Endometrial microvascular endothelial cells (primary cell): ENCODE results near the gene IRX3. TPM values are rescaled to one million over a fixed set of nuclear protein-coding genes. Genes with fewer than 3 reads are reported as not detected.

ENCODE experiments used
- in situ Hi-C: cut with HindIII; loops from 2 replicates; pipeline ENCODE4 v1.10.0; 2017; ENCODE audit warnings: low sequenced_read_pairs, low pct_unique_long_range_greater_than_20kb; ENCODE audit errors: inconsistent ontology term
- total RNA-seq: library from RNA; depleted of rRNA; stranded (reverse); fragments of >200 nt; gene quantifications from one replicate; pipeline ENCODE4 v1.2.3, GENCODE V29; 2015; ENCODE audit errors: inconsistent ontology term

Gene IRX3
- total RNA-seq, 1 donor from 2014 or later = not detected

GRCh38 chr16:54296543-54296942, 10.0 kb upstream of the IRX3 start:
- in situ Hi-C loops = no loop called here

GRCh38 chr16:54291656-54292487, 5.3 kb upstream of the IRX3 start:
- in situ Hi-C loops = no loop called here

GRCh38 chr16:54290833-54291655, 4.5 kb upstream of the IRX3 start:
- in situ Hi-C loops = no loop called here

- in situ Hi-C loops = loop anchor here (10.0 kb wide), 2 partner anchors 345 to 645 kb away; partner anchors contain the start of gene IRX5
Observed at GRCh38 chr16:54289945-54290832, 3.6 kb upstream of the IRX3 start.

GRCh38 chr16:54289242-54289944, 2.8 kb upstream of the IRX3 start:
- in situ Hi-C loops = loop anchor here (10.0 kb wide), 2 partner anchors 345 to 645 kb away; partner anchors contain the start of gene IRX5

GRCh38 chr16:54288835-54289241, 2.3 kb upstream of the IRX3 start:
- in situ Hi-C loops = loop anchor here (10.0 kb wide), 2 partner anchors 346 to 646 kb away; partner anchors contain the start of gene IRX5

- in situ Hi-C loops = loop anchor here (10.0 kb wide), 2 partner anchors 347 to 647 kb away; partner anchors contain the start of gene IRX5
Observed at GRCh38 chr16:54288030-54288834, 1.6 kb upstream of the IRX3 start.

- in situ Hi-C loops = loop anchor here (10.0 kb wide), 2 partner anchors 347 to 647 kb away; partner anchors contain the start of gene IRX5
Observed at GRCh38 chr16:54287131-54288029, 793 bp upstream of the IRX3 start.

GRCh38 chr16:54286090-54286365, 559 bp downstream of the IRX3 start:
- in situ Hi-C loops = loop anchor here (10.0 kb wide), 2 partner anchors 349 to 649 kb away; partner anchors contain the start of gene IRX5

- in situ Hi-C loops = loop anchor here (10.0 kb wide), 2 partner anchors 349 to 649 kb away; partner anchors contain the start of gene IRX5
Observed at GRCh38 chr16:54285414-54286089, 1.0 kb downstream of the IRX3 start.

GRCh38 chr16:54284931-54285413, 1.6 kb downstream of the IRX3 start:
- in situ Hi-C loops = loop anchor here (10.0 kb wide), 2 partner anchors 350 to 650 kb away; partner anchors contain the start of gene IRX5

GRCh38 chr16:54284319-54284930, 2.2 kb downstream of the IRX3 start:
- in situ Hi-C loops = loop anchor here (10.0 kb wide), 2 partner anchors 350 to 650 kb away; partner anchors contain the start of gene IRX5

GRCh38 chr16:54283725-54284318, 2.8 kb downstream of the IRX3 start:
- in situ Hi-C loops = loop anchor here (10.0 kb wide), 2 partner anchors 351 to 651 kb away; partner anchors contain the start of gene IRX5

- in situ Hi-C loops = loop anchor here (10.0 kb wide), 2 partner anchors 352 to 652 kb away; partner anchors contain the start of gene IRX5
Observed at GRCh38 chr16:54282928-54283724, 3.5 kb downstream of the IRX3 start.
